ENCODE measurements around the gene TCAP.
"Not testable (repeated sequence)": the region's sequence is repeated elsewhere in the genome, so short reads cannot be mapped to it uniquely, and the experiment has no call there.

TCAP gene

GRCh38 chr17:39706921-39707337, 41.8 kb downstream of the TCAP start:
- no peak for DNase-seq

- no peak for DNase-seq
These were observed 44.3 kb downstream of the TCAP start for GRCh38 chr17:39709319-39709997.

DNA sequence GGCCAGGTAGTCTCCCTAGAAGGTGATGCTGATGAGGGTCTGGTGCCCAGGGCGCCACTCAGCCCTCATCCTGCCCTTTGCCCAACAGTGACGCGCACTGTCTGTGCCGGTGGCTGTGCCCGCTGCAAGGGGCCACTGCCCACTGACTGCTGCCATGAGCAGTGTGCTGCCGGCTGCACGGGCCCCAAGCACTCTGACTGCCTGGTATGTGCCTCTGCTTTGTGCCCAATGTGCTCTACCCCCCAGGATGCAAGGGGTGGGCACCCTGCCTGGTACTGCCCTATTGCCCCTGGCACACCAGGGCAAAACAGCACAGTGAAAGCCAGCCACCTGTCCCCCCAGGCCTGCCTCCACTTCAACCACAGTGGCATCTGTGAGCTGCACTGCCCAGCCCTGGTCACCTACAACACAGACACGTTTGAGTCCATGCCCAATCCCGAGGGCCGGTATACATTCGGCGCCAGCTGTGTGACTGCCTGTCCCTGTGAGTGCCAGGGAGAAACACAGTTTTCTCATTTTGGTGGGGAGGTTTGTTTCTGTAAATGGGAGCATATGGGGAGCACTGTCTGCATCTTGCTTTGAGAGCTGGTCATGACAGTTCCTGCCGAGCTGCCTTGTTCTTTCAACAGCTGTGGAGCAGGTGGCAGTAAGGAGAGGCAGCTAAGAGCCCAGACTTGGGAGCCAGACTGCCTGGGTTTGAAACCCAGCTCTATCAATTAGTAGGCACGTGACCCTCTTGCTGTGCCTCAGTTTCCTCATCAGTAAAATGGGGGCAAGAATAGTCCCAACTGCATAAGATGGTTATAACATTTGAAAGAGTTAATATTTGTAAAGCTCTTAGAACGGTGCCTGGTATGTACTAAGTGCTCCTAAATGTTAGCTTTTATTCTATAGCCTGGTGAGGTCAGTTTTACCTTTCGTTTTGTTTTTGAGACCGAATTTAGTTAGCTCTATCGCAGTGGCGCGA, 45.1 kb downstream of the TCAP start:
- DNase-seq = no peak

DNA sequence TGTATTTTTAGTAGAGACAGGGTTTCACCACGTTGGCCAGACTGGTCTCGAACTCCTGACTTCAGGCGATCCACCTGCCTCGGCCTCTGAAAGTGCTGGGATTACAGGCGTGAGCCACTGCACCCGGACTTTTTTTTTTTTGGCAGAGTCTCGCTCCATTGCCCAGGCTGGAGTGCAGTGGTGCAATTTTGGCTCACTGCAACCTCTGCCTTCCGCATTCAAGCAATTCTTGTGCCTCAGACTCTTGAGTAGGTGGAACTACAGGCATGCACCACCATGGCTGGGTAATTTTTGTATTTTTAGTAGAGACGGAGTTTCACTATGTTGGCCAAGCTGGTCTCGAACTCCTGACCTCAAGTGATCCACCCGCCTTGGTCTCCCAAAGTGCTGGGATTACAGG, 45.9 kb downstream of the TCAP start:
- not testable (repeated sequence) for DNase-seq

DNA sequence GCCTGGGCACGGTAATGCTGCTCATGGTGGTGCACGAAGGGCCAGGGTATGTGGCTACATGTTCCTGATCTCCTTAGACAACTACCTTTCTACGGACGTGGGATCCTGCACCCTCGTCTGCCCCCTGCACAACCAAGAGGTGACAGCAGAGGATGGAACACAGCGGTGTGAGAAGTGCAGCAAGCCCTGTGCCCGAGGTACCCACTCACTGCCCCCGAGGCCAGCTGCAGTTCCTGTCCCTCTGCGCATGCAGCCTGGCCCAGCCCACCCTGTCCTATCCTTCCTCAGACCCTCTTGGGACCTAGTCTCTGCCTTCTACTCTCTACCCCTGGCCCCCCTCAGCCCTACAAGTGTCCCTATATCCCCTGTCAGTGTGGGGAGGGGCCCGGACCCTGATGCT, 46.7 kb downstream of the TCAP start:
- no peak for DNase-seq

GRCh38 chr17:39714234-39714633, 49.1 kb downstream of the TCAP start:
- DNase-seq = no peak

GRCh38 chr17:39715375-39716072, 50.4 kb downstream of the TCAP start:
- DNase-seq = no peak

Data from suppressor macrophage treated with lipopolysaccharide for 1 hour (primary cell).